HEK293 (cell line): ENCODE data around the gene PLAU.

Experiments used
- CTCF ChIA-PET: fragments of 350-600 bp; formaldehyde crosslinking; extraction: SDS; loops from one replicate; lab custom pipeline; 2021; ENCODE audit warnings: antibody characterized with exemption; lab: Yijun Ruan, JAX
- POLR2A ChIA-PET: fragments of 300-600 bp; formaldehyde crosslinking; extraction: SDS; loops from one replicate; lab custom pipeline; 2020; ENCODE audit warnings: antibody characterized with exemption, inconsistent platforms; lab: Yijun Ruan, JAX
- H3K27ac ChIP-seq: fragments of 200-500 bp; sonication (Bioruptor generic); 2 replicates; pipeline ENCODE4 v1.5.1; 2014; ENCODE audit warnings: low read depth, low read length, control low read depth, inconsistent platforms; ENCODE audit errors: extremely low read depth
- H3K36me3 ChIP-seq, 2 experiments: fragments of 200-500 bp in 1 of 2; sonication (Bioruptor generic) in 1 of 2; 1 replicate in 1 of 2; 2 replicates in 1 of 2; pipeline ENCODE4 v1.5.1; 2014 to 2017; ENCODE audit warnings: inconsistent platforms in 2 of 2, low read length in 2 of 2; ENCODE audit not compliant: control insufficient read depth in 2 of 2, insufficient read depth in 1 of 2
- H3K4me1 ChIP-seq: fragments of 200-500 bp; sonication (Bioruptor generic); 2 replicates; pipeline ENCODE4 v1.5.1; 2014; ENCODE audit warnings: mild to moderate bottlenecking, low read length, inconsistent platforms; ENCODE audit not compliant: control insufficient read depth, insufficient read depth
- H3K4me3 ChIP-seq: 2 replicates; pipeline ENCODE4 v1.5.1; 2011; ENCODE audit warnings: low read depth, mild to moderate bottlenecking, control low read depth, low read length, moderate library complexity
- H3K9me3 ChIP-seq: fragments of 200-500 bp; sonication (Bioruptor generic); 2 replicates; pipeline ENCODE4 v1.5.1; 2014; ENCODE audit warnings: low read depth, low read length, inconsistent platforms; ENCODE audit not compliant: control insufficient read depth, insufficient read depth
- ELK4 ChIP-seq: IDR thresholded peaks from 2 replicates; pipeline ENCODE4 v1.6.1; 2011; ENCODE audit warnings: mild to moderate bottlenecking, low read depth, low read length, borderline replicate concordance
- FEZF1 ChIP-seq: fragments of 450-650 bp; formaldehyde crosslinking; IDR thresholded peaks from 2 replicates; pipeline ENCODE4 v1.5.1; 2016; ENCODE audit warnings: missing biosample characterization, missing genetic modification characterization
- GLIS1 ChIP-seq: fragments of 450-650 bp; formaldehyde crosslinking; IDR thresholded peaks from 2 replicates; pipeline ENCODE4 v1.5.1; 2016; ENCODE audit warnings: missing biosample characterization, missing genetic modification characterization
- IKZF3 ChIP-seq: fragments of 450-650 bp; IDR thresholded peaks from 2 replicates; pipeline ENCODE4 v1.5.0; 2018; ENCODE audit warnings: missing biosample characterization, mild to moderate bottlenecking, missing genetic modification characterization, moderate library complexity
- INSM2 ChIP-seq: fragments of 450-650 bp; formaldehyde crosslinking; IDR thresholded peaks from 2 replicates; pipeline ENCODE4 v1.5.1; 2016; ENCODE audit warnings: missing biosample characterization, missing genetic modification characterization
- KLF8 ChIP-seq: fragments of 450-650 bp; formaldehyde crosslinking; IDR thresholded peaks from 2 replicates; pipeline ENCODE4 v1.5.1; 2016; ENCODE audit warnings: missing biosample characterization, missing genetic modification characterization
- KLF9 ChIP-seq: fragments of 450-650 bp; formaldehyde crosslinking; IDR thresholded peaks from 2 replicates; pipeline ENCODE4 v1.5.1; 2016; ENCODE audit warnings: missing biosample characterization, missing genetic modification characterization, low read depth
- PRDM1 ChIP-seq: fragments of 450-650 bp; formaldehyde crosslinking; IDR thresholded peaks from 2 replicates; pipeline ENCODE4; 2016; ENCODE audit warnings: missing biosample characterization, missing genetic modification characterization
- PRDM4 ChIP-seq: fragments of 450-650 bp; formaldehyde crosslinking; IDR thresholded peaks from 2 replicates; pipeline ENCODE4 v1.5.1; 2017; ENCODE audit warnings: missing biosample characterization, missing genetic modification characterization
- SCRT1 ChIP-seq: fragments of 450-650 bp; formaldehyde crosslinking; IDR thresholded peaks from 2 replicates; pipeline ENCODE4 v1.5.1; 2016; ENCODE audit warnings: missing biosample characterization, missing genetic modification characterization, borderline replicate concordance
- ZFHX2 ChIP-seq: fragments of 450-650 bp; formaldehyde crosslinking; conservative IDR thresholded peaks from 2 replicates; pipeline ENCODE4 v1.5.1; 2016; ENCODE audit warnings: missing biosample characterization, missing genetic modification characterization
- ZFP3 ChIP-seq: fragments of 450-650 bp; formaldehyde crosslinking; IDR thresholded peaks from 2 replicates; pipeline ENCODE4 v1.5.1; 2016; ENCODE audit warnings: low read depth, missing biosample characterization, missing genetic modification characterization
- ZNF133 ChIP-seq: fragments of 450-650 bp; formaldehyde crosslinking; IDR thresholded peaks from 2 replicates; pipeline ENCODE4 v1.5.1; 2016; ENCODE audit warnings: missing biosample characterization, missing genetic modification characterization
- ZNF19 ChIP-seq: fragments of 450-650 bp; formaldehyde crosslinking; IDR thresholded peaks from 2 replicates; pipeline ENCODE4; 2016; ENCODE audit warnings: missing biosample characterization, missing genetic modification characterization, low read depth
- ZNF202 ChIP-seq: fragments of 450-650 bp; formaldehyde crosslinking; IDR thresholded peaks from 2 replicates; pipeline ENCODE4 v1.5.1; 2016; ENCODE audit warnings: missing biosample characterization, missing genetic modification characterization, borderline replicate concordance
- ZNF223 ChIP-seq: fragments of 450-650 bp; formaldehyde crosslinking; IDR thresholded peaks from 2 replicates; pipeline ENCODE4 v1.5.1; 2016; ENCODE audit warnings: missing biosample characterization, missing genetic modification characterization
- ZNF292 ChIP-seq: fragments of 450-650 bp; formaldehyde crosslinking; IDR thresholded peaks from 2 replicates; pipeline ENCODE4 v1.5.1; 2016; ENCODE audit warnings: low read depth, missing biosample characterization, missing genetic modification characterization, borderline replicate concordance
- ZNF311 ChIP-seq: fragments of 450-650 bp; formaldehyde crosslinking; IDR thresholded peaks from 2 replicates; pipeline ENCODE4 v1.5.1; 2017; ENCODE audit warnings: missing biosample characterization, missing genetic modification characterization, borderline replicate concordance
- ZNF404 ChIP-seq: fragments of 450-650 bp; formaldehyde crosslinking; IDR thresholded peaks from 2 replicates; pipeline ENCODE4 v1.5.1; 2017; ENCODE audit warnings: missing biosample characterization, missing genetic modification characterization
- ZNF488 ChIP-seq: fragments of 450-650 bp; formaldehyde crosslinking; IDR thresholded peaks from 2 replicates; pipeline ENCODE4 v1.5.1; 2016; ENCODE audit warnings: missing biosample characterization, missing genetic modification characterization
- ZNF513 ChIP-seq: fragments of 450-650 bp; IDR thresholded peaks from 2 replicates; pipeline ENCODE4 v1.5.1; 2018; ENCODE audit warnings: missing biosample characterization, missing genetic modification characterization
- ZNF530 ChIP-seq: fragments of 450-650 bp; formaldehyde crosslinking; IDR thresholded peaks from 2 replicates; pipeline ENCODE4 v1.5.1; 2016; ENCODE audit warnings: low read depth, missing biosample characterization, missing genetic modification characterization
- ZNF558 ChIP-seq: fragments of 450-650 bp; formaldehyde crosslinking; IDR thresholded peaks from 2 replicates; pipeline ENCODE4 v1.5.1; 2016; ENCODE audit warnings: missing biosample characterization, missing genetic modification characterization
- ZNF624 ChIP-seq: fragments of 450-650 bp; formaldehyde crosslinking; IDR thresholded peaks from 2 replicates; pipeline ENCODE4 v1.5.1; 2017; ENCODE audit warnings: missing biosample characterization, missing genetic modification characterization
- ZNF629 ChIP-seq: fragments of 450-650 bp; formaldehyde crosslinking; IDR thresholded peaks from 2 replicates; pipeline ENCODE4 v1.5.1; 2017; ENCODE audit warnings: missing biosample characterization, missing genetic modification characterization

Gene PLAU

GRCh38 chr10:73920089-73920488, 9.2 kb downstream of the PLAU start:
- Histone ChIP-seq H3K4me1 (no peaks in the 10 kb centered on the region), H3K36me3 (peaks cover 0 to 5% of the 10 kb centered on the region in 2 experiments; a peak in 1 of 3 replicates), H3K4me3 (no peak overlapping the region), H3K27ac (no peak overlapping the region), H3K9me3 (no peaks in the 10 kb centered on the region)
- CTCF ChIA-PET, result interaction anchor here (0.6 to 0.8 kb wide), 3 partner anchors 20 to 383 kb away, joined by 3 to 4 read pairs (median 3); no protein-coding TSS in a partner anchor
- TF ChIP-seq ZNF488 (no peak), FEZF1 (peak; percentile 25; the same call in 1 of the 2 replicates)
- TF ChIP-seq, all 188 proteins: peak for 1
- POLR2A ChIA-PET, result interaction anchor here (0.7 to 1.1 kb wide), 2 partner anchors 8 to 32 kb away, joined by 3 to 5 read pairs; no protein-coding TSS in a partner anchor

- Histone ChIP-seq H3K4me1 (no peaks in the 10 kb centered on the region), H3K36me3 (no peaks in the 10 kb centered on the region), H3K27ac (no peak overlapping the region), H3K4me3 (no peak overlapping the region), H3K9me3 (no peaks in the 10 kb centered on the region)
- TF ChIP-seq PRDM4 (tag by site-specific recombination) (no peak), KLF9 (tag by site-specific recombination) (no peak), ZNF624 (tag by site-specific recombination) (no peak), ZNF558 (tag by site-specific recombination) (no peak), ZNF133 (tag by site-specific recombination) (no peak), ZNF629 (tag by site-specific recombination) (no peak), ZNF19 (tag by site-specific recombination) (no peak), ZFP3 (no peak), ZNF530 (tag by site-specific recombination) (no peak), ZNF223 (no peak), KLF8 (no peak), IKZF3 (tag by site-specific recombination) (no peak), ZNF404 (no peak)
- CTCF ChIA-PET, result interaction anchor here (0.6 kb wide), 1 partner anchor 9 kb away, joined by 3 read pairs; no protein-coding TSS in a partner anchor
- POLR2A ChIA-PET, result no interaction called here
These were observed 11.3 kb downstream of the PLAU start for GRCh38 chr10:73922007-73922863.

- Histone ChIP-seq H3K4me1 (no peaks in the 10 kb centered on the region), H3K27ac (no peak overlapping the region), H3K36me3 (no peaks in the 10 kb centered on the region), H3K4me3 (no peak overlapping the region), H3K9me3 (no peaks in the 10 kb centered on the region)
- ChIA-PET CTCF (no interaction called here), POLR2A (no interaction called here)
- TF ChIP-seq ZNF311 (tag by site-specific recombination), result no peak
- no peak for TF ChIP-seq FEZF1
- TF ChIP-seq PRDM1 (tag by site-specific recombination), result no peak
- no peak for TF ChIP-seq ZNF292
- no peak for TF ChIP-seq ELK4
- no peak for TF ChIP-seq ZNF513 (tag by site-specific recombination)
- TF ChIP-seq ZFHX2 (tag by site-specific recombination), result no peak
- TF ChIP-seq GLIS1 (tag by site-specific recombination), result no peak
- TF ChIP-seq SCRT1, result no peak
- no peak for TF ChIP-seq INSM2 (tag by site-specific recombination)
- no peak for TF ChIP-seq ZNF202 (tag by site-specific recombination)
These were observed 11.9 kb downstream of the PLAU start for GRCh38 chr10:73922864-73923133.
